Mucosa of gallbladder (tissue), 1 donor: ENCODE data around the gene EID2B. TPM values are rescaled to one million over a fixed set of nuclear protein-coding genes. Genes with fewer than 3 reads are reported as not detected.
A peak's percentile ranks its signal among the peaks of the same experiment; 100 is the strongest.

ENCODE experiments used
- DNase-seq: peaks from one replicate; pipeline ENCODE4 v3.0.0-alpha.2; 2020; ENCODE audit warnings: low spot score
- total RNA-seq: library from RNA; stranded (reverse); gene quantifications from one replicate; pipeline ENCODE4 v1.2.1, GENCODE V29; 2021
- donor health status: DM: no; HTN: no; CAD: no.

Gene EID2B
- total RNA-seq: 2.6 TPM

- DNase-seq: peak; percentile 97
Measured at GRCh38 chr19:39532233-39533002, at the start of gene EID2B. TSS of gene EID2B (minus strand) at chr19:39532852. CDS start at chr19:39532802, 50 bp downstream.

GRCh38 chr19:39582442-39582841 lies 49.8 kb upstream of the EID2B start:
- DNase-seq: no peak

- no peak for DNase-seq
Measured at GRCh38 chr19:39568604-39569003, 36.0 kb upstream of the EID2B start.

- DNase-seq: no peak
Measured at GRCh38 chr19:39566064-39566463, 33.4 kb upstream of the EID2B start.

- no peak for DNase-seq
Measured at GRCh38 chr19:39563408-39563807, 30.8 kb upstream of the EID2B start.

- no peak for DNase-seq
Measured at GRCh38 chr19:39558624-39559117, 26.0 kb upstream of the EID2B start.

- no peak for DNase-seq
Measured at GRCh38 chr19:39557811-39558623, 25.4 kb upstream of the EID2B start.

GRCh38 chr19:39555883-39556282 lies 23.2 kb upstream of the EID2B start:
- no peak for DNase-seq

GRCh38 chr19:39554701-39555311 lies 22.2 kb upstream of the EID2B start:
- DNase-seq: no peak

- no peak for DNase-seq
Measured at GRCh38 chr19:39553082-39553652, 20.5 kb upstream of the EID2B start.

GRCh38 chr19:39550197-39550596 lies 17.5 kb upstream of the EID2B start:
- DNase-seq: no peak

GRCh38 chr19:39546599-39546998 lies 13.9 kb upstream of the EID2B start:
- DNase-seq: no peak

- DNase-seq: no peak
Measured at GRCh38 chr19:39544911-39545310, 12.3 kb upstream of the EID2B start.

- DNase-seq: no peak
Measured at GRCh38 chr19:39544226-39544903, 11.7 kb upstream of the EID2B start.

GRCh38 chr19:39543477-39543857 lies 10.8 kb upstream of the EID2B start:
- DNase-seq: no peak

GRCh38 chr19:39542206-39542605 lies 9.6 kb upstream of the EID2B start:
- DNase-seq: no peak

- no peak for DNase-seq
Measured at GRCh38 chr19:39540333-39540673, 7.7 kb upstream of the EID2B start.

- DNase-seq: peak; percentile 96
Measured at GRCh38 chr19:39539518-39540332, 7.1 kb upstream of the EID2B start, which contains the start of gene EID2. TSS of gene EID2 (minus strand) at chr19:39540161. CDS start at chr19:39540079, 82 bp downstream.

- DNase-seq: no peak
Measured at GRCh38 chr19:39539165-39539517, 6.5 kb upstream of the EID2B start.

GRCh38 chr19:39533791-39534190 lies 1.1 kb upstream of the EID2B start:
- no peak for DNase-seq
